DMS79 treated with DMSO at 0.1 percent for 48 hours (cell line): Measurements from ENCODE around the gene MYO3B.
"Not testable (repeated sequence)": the region's sequence is repeated elsewhere in the genome, so short reads cannot be mapped to it uniquely, and the experiment has no call there.

ENCODE experiments used
- DNase-seq: peaks from one replicate; lab custom pipeline; 2025; lab: John Stamatoyannopoulos, UW

The MYO3B gene

DNA sequence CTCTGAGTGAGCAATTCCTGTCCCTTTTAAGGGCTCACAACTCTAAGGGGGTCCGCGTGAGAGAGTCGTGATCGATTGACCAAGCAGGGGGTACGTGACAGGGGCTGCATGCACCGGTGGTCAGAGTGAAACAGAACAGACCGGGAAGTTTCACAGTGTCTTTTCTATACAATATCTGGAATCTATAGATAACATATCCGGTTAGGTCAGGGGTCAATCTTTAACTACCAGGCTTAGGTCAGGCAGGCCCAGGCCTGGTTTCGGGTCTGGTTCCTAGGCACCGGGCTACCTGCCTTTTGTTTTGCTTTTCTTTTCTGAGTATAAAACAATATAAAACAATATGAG, 35.3 kb downstream of the MYO3B start:
- DNase-seq = not testable (repeated sequence)

DNA sequence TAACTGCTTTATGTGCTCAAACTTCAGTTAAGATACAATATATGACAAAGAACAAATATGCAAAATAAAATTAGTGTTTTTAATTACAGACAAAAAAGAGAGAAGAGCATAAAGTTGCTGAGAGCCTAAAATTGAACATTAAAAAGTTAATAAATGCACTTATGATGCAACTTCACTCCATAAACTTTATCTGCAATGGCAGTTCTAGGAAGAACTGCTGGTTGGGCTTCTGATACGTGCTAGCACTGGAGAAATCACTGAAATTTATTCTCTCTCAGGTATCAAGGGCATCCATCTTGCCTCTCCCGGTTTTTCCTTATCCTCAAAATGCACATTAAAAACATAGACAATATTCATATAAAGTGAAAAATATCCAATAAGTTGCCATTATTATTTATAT, 35.7 kb downstream of the MYO3B start:
- DNase-seq = no peak

GRCh38 chr2:170214309-170214948, 36.5 kb downstream of the MYO3B start:
- DNase-seq = no peak

DNA sequence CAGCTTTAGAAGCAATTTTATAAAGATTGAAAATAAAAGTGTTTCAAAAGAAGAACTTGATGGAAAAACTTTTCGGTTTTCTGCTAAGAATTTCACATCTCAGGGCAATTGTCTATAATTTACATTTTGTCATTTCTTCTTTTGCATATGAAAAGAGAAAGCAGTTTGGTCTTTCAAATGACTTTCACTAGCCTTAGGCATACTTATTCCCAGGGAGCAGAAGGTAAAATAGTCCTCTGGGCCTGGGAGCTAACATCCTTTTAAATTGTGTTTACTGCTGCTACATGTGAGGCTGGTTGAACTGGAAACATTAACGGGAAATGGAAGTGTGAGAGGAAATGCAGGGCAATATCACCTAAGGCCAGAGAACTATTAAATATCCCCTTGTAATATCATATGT, 37.1 kb downstream of the MYO3B start:
- DNase-seq = no peak

- DNase-seq = no peak
Measured at GRCh38 chr2:170216428-170216827, 38.5 kb downstream of the MYO3B start.

GRCh38 chr2:170216981-170217380, 39.0 kb downstream of the MYO3B start:
- DNase-seq = no peak

- DNase-seq = no peak
Measured at GRCh38 chr2:170217778-170218251, 39.9 kb downstream of the MYO3B start.

DNA sequence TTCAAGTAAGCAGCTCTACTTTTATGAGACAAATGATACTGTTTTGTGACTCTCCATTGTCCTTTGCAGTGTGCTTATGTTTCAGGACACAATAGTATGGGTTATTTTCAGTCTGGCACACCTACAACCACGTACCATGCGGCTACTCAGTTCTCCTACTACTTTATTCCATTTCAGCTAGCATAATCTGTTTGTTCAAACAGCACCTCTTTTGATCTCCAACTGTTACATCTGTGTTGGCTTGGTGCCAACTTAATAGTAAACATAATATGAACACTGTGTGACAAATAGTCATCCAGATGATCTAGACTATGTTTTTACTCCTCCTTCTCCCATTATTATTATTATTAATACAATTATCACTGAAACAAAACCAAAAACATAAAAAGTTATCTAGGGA, 40.5 kb downstream of the MYO3B start:
- DNase-seq = no peak

DNA sequence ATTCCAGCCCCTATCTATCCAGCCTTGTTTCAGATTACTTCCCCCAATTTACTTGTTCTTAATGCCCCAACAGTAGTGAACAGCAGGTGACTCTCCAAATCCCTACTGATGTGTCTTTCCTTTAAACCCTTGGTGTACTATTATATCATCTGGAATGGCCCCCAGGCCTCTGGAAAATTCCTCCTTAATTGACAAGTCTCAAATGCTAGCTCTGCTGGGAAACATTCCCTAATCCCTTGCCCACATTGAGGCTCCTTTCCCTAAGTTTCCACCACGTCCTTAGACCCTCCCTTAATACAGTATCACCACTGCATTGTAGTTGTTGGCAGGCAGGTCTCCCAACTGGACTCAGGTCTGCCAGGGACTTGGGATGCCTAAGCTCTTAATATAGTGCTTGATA, 41.0 kb downstream of the MYO3B start:
- DNase-seq = no peak

- DNase-seq = peak; percentile 33
Measured at GRCh38 chr2:170221317-170222288, 43.7 kb downstream of the MYO3B start.

DNA sequence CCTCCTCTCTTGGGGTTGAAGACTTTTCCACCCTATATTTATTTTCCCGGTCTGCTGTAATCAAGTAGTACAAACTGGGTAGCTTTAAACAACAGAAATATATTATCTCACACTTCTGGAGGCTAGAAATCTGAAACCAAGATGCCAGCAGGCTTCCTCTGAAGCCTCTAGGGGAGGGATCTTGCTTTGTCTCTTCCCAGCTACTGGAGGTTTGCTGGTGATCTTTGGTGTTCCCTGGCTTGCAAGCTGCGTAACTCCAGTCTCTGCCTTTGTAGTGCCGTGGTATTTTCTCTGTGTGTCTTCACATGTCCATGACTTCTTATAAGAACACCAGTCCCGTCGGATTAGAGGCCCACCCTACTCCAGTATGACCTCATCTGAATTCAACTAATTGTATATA, 44.4 kb downstream of the MYO3B start:
- peak; percentile 26 for DNase-seq

- no peak for DNase-seq
Measured at GRCh38 chr2:170222842-170223241, 44.9 kb downstream of the MYO3B start.

- DNase-seq = peak; percentile 50
Measured at GRCh38 chr2:170224692-170225294, 46.8 kb downstream of the MYO3B start.

DNA sequence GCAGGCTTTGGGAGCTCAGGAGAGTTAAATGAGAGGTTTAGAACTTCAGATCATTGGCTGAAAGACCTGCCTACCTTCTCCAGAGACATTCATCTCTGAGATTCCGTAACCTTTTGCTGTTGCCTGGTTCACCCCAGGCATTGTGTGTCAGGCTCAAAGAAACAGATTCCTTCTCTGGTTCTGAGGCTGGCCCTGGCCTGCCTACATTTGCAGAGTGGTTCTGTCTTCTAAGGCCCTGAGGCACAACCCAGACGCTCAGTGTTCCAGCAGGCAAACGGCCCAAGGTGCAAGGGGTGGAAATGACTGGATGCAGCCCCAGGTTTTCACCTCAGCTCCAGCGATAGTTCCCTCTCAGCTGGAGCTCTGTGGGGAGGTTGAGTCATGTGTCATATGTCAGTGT, 48.3 kb downstream of the MYO3B start:
- DNase-seq = no peak

DNA sequence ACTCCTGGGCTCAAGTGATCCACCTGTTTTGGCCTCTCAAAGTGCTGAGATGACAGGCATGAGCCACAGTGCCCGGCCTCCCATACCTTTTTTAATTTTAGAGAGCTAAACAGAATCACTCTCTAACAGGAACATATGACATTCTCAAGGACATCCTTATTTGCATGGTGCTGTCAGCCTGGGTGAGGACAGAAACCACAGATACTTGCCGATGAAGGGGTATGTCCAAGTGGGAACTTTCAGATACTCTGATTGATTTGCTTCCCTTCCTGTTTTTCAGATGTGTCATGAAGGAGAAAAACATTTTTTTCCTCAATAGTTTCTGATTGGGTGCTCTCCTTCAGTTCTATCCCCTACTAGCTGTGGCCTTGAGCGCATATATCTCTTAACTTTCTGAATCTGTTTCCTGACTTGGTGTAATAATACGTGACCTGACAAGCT, 49.6 kb downstream of the MYO3B start:
- no peak for DNase-seq

GRCh38 chr2:170227951-170228350, 50.0 kb downstream of the MYO3B start:
- DNase-seq = no peak

GRCh38 chr2:170228429-170228828, 50.5 kb downstream of the MYO3B start:
- DNase-seq = peak; percentile 3

- peak; percentile 74 for DNase-seq
Measured at GRCh38 chr2:170229125-170229524, 51.2 kb downstream of the MYO3B start.

GRCh38 chr2:170229744-170230143, 51.8 kb downstream of the MYO3B start:
- DNase-seq = no peak

DNA sequence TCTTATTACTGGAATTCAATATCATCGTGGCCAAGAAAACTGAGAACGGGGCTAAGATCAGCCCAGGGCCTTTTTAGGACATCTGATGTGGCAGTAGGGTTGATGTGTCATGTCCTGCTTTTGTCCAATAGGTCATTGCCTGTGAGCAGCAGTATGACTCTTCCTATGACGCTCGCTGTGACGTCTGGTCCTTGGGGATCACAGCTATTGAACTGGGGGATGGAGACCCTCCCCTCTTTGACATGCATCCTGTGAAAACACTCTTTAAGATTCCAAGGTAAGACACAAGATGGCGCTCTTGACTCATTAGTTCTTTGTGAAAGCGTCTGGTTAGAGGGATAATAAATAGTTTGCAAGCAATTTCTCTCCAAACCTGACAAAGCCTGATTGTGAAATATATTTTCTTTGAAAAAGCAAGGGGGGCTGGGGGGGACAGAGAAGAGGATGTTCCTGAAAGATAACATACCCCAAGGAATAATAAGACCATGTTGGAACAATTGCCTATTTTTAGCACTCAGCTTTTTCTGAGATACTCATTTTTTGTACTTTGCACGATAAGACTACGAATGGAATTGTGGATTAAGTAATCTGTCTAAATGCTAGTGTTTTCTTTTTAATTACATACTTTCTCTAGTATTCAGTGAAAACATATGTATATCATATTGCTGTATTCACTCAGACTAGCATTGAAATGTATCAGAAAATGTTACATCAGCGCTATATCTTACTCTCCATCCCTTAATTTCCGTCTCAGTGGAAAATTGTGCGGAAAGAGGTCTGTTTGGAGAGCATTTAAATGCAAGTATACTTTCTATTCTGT, 58.1 kb downstream of the MYO3B start:
- peak; percentile 44 for DNase-seq

GRCh38 chr2:170236680-170237047, 58.7 kb downstream of the MYO3B start:
- DNase-seq = no peak

- no peak for DNase-seq
Measured at GRCh38 chr2:170237572-170238120, 59.7 kb downstream of the MYO3B start.
